ENCODE measurements around the gene ABRAXAS1.

ABRAXAS1 gene

DNA sequence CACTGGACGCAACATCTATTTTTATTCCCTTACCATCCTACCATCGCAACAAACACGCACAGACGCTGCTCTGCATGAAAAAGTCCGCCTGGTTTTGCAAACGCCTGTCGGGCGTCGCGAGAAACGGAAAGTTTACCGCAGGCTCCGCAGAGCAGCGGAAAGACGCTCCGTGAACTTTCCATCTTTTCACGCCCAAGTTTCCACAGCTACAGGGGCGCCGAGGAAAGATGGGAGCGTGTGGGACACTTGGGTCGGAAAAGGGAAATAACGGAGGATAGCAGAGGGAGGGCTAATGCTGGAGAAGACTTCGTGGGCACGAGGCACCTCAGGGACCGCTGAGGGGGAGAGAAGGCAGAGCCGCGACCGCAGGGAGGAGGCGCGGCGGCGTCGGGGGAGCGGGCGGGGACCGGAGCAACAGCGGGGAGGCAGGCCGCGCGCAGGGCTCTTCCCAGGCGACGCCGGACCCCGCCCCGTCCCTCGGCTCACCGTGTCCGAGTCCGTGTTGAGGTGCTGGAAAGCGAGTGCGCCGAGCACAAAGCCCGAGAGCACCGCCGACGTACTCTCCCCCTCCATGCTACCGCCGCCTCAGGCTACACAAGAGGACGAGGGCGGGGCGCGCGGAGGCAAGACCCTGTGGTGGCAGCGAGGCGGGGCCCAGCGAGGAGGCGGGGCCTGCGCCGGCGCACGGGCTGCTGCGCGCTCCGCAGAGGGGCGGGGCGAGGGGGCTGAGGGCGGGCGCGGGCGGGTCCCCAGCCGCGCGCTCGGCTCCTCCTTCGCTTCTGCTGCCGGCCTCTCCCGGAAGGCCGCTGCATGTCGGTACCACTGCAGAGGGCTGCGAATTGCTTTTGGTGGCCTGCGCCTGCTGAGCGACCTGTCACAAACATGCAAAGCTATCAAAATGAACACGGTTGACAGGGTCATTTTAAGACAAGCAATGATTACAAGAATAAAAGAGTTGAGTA is at the start of gene ABRAXAS1:
Gene ABRAXAS1 (minus strand): TSS at position 601 of the 962 bp plus-strand sequence. CDS start 28 bp downstream, at position 573.
- Histone ChIP-seq H3K27ac (ENCODE audit: extremely low read depth, low read depth, low read length) (peak within 1 kb of the TSS; percentile 40; the same call in 1 of the 2 replicates), H3K36me3 (ENCODE audit: control insufficient read depth in 2 of 2, insufficient read depth in 1 of 2, low read length in 2 of 2) (peaks cover 0 to 1% of the 10 kb centered on the region in 2 experiments; a peak in 2 of 3 replicates), H3K4me3 (ENCODE audit: low read depth, low read length) (peak within 1 kb of the TSS; percentile 51), H3K9me3 (ENCODE audit: control insufficient read depth, insufficient read depth, low read depth, low read length) (no peaks in the 10 kb centered on the region), H3K4me1 (ENCODE audit: control insufficient read depth, insufficient read depth, low read length) (no peaks in the 10 kb centered on the region)
- ChIA-PET CTCF (no interaction called here), POLR2A (interaction anchor here (0.6 to 1.2 kb wide), 2 partner anchors 584 to 1714 kb away, joined by 3 to 4 read pairs; partner anchors contain the start of gene THAP9)
- TF ChIP-seq ZNF416 (tag by site-specific recombination; IDR thresholded peaks at IDR 0.05) (no peak), ZNF174 (tag by site-specific recombination; IDR thresholded peaks at IDR 0.05) (no peak), ZNF785 (tag by site-specific recombination; IDR thresholded peaks at IDR 0.05) (no peak), ZNF114 (tag by site-specific recombination; IDR thresholded peaks at IDR 0.05) (no peak), ZBTB1 (tag by site-specific recombination; IDR thresholded peaks at IDR 0.05) (no peak), ZFHX2 (tag by site-specific recombination; conservative IDR thresholded peaks at IDR 0.05) (peak; percentile 59), EGR2 (tag by site-specific recombination; IDR thresholded peaks at IDR 0.05; ENCODE audit: low read depth) (peak; percentile 43), ZNF324 (tag by site-specific recombination; IDR thresholded peaks at IDR 0.05) (no peak), ZNF433 (tag by site-specific recombination; IDR thresholded peaks at IDR 0.05; ENCODE audit: low read depth) (no peak), ZIC2 (tag by site-specific recombination; IDR thresholded peaks at IDR 0.05) (peak; percentile 54), KLF10 (tag by site-specific recombination; IDR thresholded peaks at IDR 0.05) (peak; percentile 70; the same call in 1 of the 2 replicates), ZNF169 (tag by site-specific recombination; IDR thresholded peaks at IDR 0.05) (no peak), ZNF266 (tag by site-specific recombination; IDR thresholded peaks at IDR 0.05; ENCODE audit: low read depth) (no peak), GLIS2 (tag by site-specific recombination; IDR thresholded peaks at IDR 0.05) (peak; percentile 76), ZNF24 (tag by site-specific recombination; IDR thresholded peaks at IDR 0.05) (no peak), ZNF274 (IDR thresholded peaks at IDR 0.05; ENCODE audit: low read length) (no peak), ZNF274 (tag by site-specific recombination; IDR thresholded peaks at IDR 0.05; ENCODE audit: borderline replicate concordance) (no peak), OSR2 (tag by site-specific recombination; IDR thresholded peaks at IDR 0.05) (no peak), SP2 (tag by site-specific recombination; IDR thresholded peaks at IDR 0.05) (peak; percentile 73), ZXDB (tag by site-specific recombination; IDR thresholded peaks at IDR 0.05) (peak; percentile 77), ZNF19 (tag by site-specific recombination; IDR thresholded peaks at IDR 0.05; ENCODE audit: low read depth) (no peak), ZNF830 (tag by site-specific recombination; IDR thresholded peaks at IDR 0.05; ENCODE audit: low read depth) (no peak), ZNF670 (tag by site-specific recombination; IDR thresholded peaks at IDR 0.05; ENCODE audit: low read depth) (no peak), ZNF610 (tag by site-specific recombination; IDR thresholded peaks at IDR 0.05; ENCODE audit: borderline replicate concordance) (no peak), FEZF1 (tag by site-specific recombination; IDR thresholded peaks at IDR 0.05) (no peak), ZNF623 (tag by site-specific recombination; IDR thresholded peaks at IDR 0.05) (peak; percentile 6; the same call in 1 of the 2 replicates), ZNF10 (tag by site-specific recombination; IDR thresholded peaks at IDR 0.05) (no peak)
- TF ChIP-seq, protein P1, sequence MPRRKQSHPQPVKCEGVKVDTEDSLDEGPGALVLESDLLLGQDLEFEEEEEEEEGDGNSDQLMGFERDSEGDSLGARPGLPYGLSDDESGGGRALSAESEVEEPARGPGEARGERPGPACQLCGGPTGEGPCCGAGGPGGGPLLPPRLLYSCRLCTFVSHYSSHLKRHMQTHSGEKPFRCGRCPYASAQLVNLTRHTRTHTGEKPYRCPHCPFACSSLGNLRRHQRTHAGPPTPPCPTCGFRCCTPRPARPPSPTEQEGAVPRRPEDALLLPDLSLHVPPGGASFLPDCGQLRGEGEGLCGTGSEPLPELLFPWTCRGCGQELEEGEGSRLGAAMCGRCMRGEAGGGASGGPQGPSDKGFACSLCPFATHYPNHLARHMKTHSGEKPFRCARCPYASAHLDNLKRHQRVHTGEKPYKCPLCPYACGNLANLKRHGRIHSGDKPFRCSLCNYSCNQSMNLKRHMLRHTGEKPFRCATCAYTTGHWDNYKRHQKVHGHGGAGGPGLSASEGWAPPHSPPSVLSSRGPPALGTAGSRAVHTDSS (tag by site-specific recombination; IDR thresholded peaks at IDR 0.05) = no peak
- TF ChIP-seq, protein P2, sequence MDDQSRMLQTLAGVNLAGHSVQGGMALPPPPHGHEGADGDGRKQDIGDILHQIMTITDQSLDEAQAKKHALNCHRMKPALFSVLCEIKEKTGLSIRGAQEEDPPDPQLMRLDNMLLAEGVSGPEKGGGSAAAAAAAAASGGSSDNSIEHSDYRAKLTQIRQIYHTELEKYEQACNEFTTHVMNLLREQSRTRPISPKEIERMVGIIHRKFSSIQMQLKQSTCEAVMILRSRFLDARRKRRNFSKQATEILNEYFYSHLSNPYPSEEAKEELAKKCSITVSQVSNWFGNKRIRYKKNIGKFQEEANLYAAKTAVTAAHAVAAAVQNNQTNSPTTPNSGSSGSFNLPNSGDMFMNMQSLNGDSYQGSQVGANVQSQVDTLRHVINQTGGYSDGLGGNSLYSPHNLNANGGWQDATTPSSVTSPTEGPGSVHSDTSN (CRISPR knock-in tag; IDR thresholded peaks at IDR 0.05) = no peak
- TF ChIP-seq, protein P3, sequence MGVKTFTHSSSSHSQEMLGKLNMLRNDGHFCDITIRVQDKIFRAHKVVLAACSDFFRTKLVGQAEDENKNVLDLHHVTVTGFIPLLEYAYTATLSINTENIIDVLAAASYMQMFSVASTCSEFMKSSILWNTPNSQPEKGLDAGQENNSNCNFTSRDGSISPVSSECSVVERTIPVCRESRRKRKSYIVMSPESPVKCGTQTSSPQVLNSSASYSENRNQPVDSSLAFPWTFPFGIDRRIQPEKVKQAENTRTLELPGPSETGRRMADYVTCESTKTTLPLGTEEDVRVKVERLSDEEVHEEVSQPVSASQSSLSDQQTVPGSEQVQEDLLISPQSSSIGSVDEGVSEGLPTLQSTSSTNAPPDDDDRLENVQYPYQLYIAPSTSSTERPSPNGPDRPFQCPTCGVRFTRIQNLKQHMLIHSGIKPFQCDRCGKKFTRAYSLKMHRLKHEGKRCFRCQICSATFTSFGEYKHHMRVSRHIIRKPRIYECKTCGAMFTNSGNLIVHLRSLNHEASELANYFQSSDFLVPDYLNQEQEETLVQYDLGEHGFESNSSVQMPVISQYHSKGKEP (tag by site-specific recombination; IDR thresholded peaks at IDR 0.05) = peak; percentile 62; the same call in 1 of the 2 replicates
- TF ChIP-seq, protein P4, sequence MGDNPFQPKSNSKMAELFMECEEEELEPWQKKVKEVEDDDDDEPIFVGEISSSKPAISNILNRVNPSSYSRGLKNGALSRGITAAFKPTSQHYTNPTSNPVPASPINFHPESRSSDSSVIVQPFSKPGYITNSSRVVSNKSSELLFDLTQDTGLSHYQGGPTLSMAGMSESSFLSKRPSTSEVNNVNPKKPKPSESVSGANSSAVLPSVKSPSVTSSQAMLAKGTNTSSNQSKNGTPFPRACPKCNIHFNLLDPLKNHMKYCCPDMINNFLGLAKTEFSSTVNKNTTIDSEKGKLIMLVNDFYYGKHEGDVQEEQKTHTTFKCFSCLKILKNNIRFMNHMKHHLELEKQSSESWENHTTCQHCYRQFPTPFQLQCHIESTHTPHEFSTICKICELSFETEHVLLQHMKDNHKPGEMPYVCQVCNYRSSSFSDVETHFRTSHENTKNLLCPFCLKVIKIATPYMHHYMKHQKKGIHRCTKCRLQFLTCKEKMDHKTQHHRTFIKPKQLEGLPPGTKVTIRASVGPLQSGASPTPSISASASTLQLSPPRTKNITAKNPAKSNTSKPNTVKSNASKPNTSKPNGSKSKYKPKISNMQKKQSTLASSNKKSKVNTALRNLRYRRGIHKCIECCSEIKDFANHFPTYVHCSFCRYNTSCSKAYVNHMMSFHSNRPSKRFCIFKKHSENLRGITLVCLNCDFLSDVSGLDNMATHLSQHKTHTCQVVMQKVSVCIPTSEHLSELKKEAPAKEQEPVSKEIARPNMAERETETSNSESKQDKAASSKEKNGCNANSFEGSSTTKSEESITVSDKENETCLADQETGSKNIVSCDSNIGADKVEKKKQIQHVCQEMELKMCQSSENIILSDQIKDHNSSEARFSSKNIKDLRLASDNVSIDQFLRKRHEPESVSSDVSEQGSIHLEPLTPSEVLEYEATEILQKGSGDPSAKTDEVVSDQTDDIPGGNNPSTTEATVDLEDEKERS (tag by site-specific recombination; IDR thresholded peaks at IDR 0.05) = no peak
